SIG-M5 treated with dmso at 0.1 percent for 504 hours (cell line): ENCODE measurements around the gene CGAS.
"Not testable (repeated sequence)": the region's sequence is repeated elsewhere in the genome, so short reads cannot be mapped to it uniquely, and the experiment has no call there.

Experiments
- DNase-seq: peaks from one replicate; lab custom pipeline; 2025; ENCODE audit not compliant: unreplicated experiment; lab: John Stamatoyannopoulos, UW

The CGAS gene

GRCh38 chr6:73400656-73401055 lies 51.4 kb downstream of the CGAS start:
- no peak for DNase-seq

- no peak for DNase-seq
These were observed 56.2 kb downstream of the CGAS start for GRCh38 chr6:73395875-73396274.

DNA sequence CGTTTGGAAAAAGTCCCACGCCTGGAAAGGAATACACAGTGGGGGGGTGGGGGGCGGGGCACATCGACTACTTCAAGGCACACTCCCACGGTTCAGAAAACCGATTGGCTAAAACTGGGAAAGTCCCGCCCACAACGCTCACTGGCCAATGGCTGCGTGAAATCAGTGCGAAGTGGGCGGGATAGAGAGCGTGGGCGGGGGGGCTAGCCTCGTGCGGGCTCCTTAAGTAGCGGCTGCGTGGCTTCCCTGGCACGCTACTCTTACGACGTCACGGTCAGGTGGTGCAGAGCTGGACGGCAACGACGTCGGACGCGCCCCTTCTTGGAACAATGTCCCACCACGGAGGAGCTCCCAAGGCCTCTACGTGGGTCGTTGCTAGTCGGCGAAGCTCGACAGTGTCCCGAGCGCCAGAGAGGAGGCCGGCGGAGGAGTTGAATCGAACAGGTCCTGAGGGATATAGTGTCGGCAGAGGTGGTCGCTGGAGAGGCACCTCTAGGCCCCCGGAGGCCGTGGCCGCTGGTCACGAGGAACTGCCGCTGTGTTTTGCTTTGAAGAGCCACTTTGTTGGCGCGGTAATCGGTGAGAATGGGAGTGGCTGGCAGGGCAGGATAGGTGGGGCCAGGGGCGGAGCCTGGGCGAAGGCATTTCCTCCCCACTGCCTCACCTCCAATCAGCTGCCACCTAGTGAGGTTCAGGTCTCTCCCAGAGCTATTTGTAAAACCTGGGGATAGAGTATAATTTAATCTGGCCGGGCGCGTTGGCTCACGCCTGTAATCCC lies 57.3 kb downstream of the CGAS start, which contains the start of gene DDX43:
DDX43 (plus strand) TSS at position 252 of the 778 bp plus-strand sequence; CDS start at position 330, 78 bp downstream.
- no peak for DNase-seq

- DNase-seq, result no peak
These were observed 58.8 kb downstream of the CGAS start for GRCh38 chr6:73393278-73393677.

- DNase-seq, result not testable (repeated sequence)
These were observed 59.9 kb downstream of the CGAS start for GRCh38 chr6:73392188-73392587.

GRCh38 chr6:73391675-73392074 lies 60.4 kb downstream of the CGAS start:
- DNase-seq, result no peak

GRCh38 chr6:73389854-73390253 lies 62.2 kb downstream of the CGAS start:
- no peak for DNase-seq

DNA sequence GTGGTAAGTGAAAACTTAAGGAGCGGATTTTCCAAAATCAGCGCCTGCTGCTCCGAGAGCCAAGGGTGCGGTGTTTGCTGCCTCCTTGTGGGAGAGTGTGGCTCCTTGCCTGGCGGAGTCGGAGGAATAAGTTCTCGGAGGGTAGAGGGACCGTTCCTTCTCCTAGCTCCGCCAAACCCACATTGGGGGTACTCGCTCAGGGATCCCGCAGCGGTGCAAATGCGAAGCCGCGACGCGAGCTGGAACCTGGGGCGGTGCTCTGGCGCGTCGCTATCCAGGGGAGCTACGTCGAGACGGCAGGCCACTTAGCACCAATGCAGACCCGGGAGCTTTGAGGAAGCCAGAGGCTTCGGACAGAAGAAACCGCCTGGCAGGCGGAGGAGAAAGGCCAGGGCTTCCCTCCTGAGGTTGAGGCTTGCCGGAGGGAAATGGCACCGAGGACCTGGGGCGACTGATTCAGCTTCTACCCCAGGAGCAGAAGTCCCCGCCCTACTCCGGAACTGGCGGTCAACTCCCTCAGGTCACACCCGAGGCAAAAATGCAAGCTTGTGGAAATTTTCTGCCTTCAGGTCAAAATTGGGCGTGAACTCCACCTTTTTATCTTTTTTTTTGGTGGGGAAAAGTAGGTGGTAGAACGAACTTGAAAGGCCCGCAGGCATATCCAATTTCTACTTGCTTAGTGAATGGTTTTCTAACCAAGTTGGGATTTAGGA lies 63.1 kb downstream of the CGAS start:
- peak; percentile 58 for DNase-seq

GRCh38 chr6:73388433-73388799 lies 63.7 kb downstream of the CGAS start:
- no peak for DNase-seq

GRCh38 chr6:73382462-73383113 lies 69.5 kb downstream of the CGAS start:
- no peak for DNase-seq

GRCh38 chr6:73381531-73381930 lies 70.6 kb downstream of the CGAS start:
- not testable (repeated sequence) for DNase-seq

DNA sequence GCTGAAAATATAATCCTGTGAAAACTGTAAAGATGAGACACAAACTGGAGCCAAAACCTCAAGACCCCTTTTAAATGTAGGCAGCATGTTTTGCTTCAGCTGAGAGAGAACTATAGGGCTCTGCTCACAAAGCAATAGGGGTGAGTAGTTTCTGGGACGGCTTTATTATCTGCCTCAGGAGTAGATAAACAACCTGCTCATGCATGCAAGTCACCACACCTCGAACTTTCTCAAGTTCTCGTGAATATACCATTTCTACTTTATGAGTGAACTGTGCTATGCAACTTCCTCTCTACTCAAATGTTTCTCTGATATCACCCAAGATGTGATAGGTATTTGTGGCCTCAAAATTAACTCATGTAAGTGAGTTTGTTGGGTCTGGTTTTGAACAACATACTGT lies 74.9 kb downstream of the CGAS start:
- no peak for DNase-seq

DNA sequence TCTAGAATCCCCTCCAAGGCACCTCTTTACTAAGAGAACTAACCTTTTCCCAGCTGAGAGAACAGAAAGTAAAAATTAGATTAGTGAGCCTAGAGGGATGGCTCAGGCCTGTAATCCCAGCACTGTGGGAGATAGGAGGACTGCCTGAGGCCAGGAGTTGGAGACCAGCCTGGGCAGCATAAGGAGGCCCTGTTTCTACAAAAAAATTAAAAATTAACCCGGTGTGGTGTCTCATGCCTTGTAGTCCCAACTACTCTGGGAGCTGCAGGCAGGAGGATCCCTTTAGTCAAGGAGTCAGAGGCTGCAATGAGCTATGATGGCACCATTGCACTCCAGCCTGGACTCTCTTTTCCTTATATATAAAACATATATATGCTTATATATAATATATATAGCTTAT lies 76.9 kb downstream of the CGAS start:
- no peak for DNase-seq
